ENCODE results near the gene ANKRD6. TPM values are rescaled to one million over a fixed set of nuclear protein-coding genes. Genes with fewer than 3 reads are reported as not detected.

ANKRD6 gene
- total RNA-seq, 1 donor from 2014 or later, result 10.0 TPM

DNA sequence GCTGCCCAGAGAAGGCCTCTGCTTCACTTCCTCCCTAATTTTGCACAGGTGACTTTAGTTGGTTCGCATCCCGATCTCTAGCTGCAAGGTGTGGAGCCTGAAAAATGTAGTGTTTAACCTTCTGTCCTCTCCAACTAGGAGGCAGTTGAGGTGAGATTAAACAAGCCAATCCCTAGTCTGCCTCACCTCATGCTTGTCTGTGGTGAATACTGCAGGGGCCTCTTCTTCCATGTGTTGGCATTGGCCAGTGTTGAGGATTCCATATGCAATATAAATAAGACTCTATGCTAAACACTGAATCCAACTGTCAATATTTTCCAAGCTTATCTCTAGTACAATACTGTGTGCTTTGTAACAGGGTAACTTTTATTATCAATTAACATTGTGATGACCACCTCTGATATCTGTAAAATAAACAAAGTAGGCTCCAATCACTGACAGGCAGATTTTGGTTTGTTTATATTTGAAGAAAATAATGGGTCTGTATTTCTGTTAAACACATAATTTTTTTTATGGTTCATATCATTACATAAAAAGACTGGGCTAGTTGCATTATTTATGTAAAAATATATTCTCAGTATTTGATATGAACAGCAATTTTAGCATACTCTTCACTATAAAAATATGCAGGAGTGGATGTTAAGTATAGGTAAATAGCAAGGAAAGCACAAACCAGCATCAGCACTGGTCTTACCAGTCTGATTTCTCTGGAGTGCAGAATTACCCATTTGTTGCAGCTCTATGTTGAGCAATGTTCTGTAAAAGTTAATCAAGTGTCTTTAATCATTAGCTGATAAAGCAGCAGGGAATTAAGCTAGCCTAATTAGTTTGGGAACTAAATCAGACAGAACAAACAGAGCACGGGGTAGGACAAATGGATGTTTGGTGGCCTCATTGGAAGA lies 74.0 kb downstream of the ANKRD6 start:
- Histone ChIP-seq H3K4me3 (ENCODE audit: low read depth, low read length) (no peak overlapping the region), H3K36me3 (ENCODE audit: control insufficient read depth, insufficient read depth, low read length) (no peaks in the 10 kb centered on the region), H3K27me3 (ENCODE audit: control insufficient read depth, insufficient read depth, low read length) (no peaks in the 10 kb centered on the region)
- DNase-seq (ENCODE audit: low read depth), result no peak
- TF ChIP-seq, protein P1, sequence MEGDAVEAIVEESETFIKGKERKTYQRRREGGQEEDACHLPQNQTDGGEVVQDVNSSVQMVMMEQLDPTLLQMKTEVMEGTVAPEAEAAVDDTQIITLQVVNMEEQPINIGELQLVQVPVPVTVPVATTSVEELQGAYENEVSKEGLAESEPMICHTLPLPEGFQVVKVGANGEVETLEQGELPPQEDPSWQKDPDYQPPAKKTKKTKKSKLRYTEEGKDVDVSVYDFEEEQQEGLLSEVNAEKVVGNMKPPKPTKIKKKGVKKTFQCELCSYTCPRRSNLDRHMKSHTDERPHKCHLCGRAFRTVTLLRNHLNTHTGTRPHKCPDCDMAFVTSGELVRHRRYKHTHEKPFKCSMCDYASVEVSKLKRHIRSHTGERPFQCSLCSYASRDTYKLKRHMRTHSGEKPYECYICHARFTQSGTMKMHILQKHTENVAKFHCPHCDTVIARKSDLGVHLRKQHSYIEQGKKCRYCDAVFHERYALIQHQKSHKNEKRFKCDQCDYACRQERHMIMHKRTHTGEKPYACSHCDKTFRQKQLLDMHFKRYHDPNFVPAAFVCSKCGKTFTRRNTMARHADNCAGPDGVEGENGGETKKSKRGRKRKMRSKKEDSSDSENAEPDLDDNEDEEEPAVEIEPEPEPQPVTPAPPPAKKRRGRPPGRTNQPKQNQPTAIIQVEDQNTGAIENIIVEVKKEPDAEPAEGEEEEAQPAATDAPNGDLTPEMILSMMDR (IDR thresholded peaks at IDR 0.05; ENCODE audit: insufficient read depth, low read length, poor library complexity, severe bottlenecking), result no peak

DNA sequence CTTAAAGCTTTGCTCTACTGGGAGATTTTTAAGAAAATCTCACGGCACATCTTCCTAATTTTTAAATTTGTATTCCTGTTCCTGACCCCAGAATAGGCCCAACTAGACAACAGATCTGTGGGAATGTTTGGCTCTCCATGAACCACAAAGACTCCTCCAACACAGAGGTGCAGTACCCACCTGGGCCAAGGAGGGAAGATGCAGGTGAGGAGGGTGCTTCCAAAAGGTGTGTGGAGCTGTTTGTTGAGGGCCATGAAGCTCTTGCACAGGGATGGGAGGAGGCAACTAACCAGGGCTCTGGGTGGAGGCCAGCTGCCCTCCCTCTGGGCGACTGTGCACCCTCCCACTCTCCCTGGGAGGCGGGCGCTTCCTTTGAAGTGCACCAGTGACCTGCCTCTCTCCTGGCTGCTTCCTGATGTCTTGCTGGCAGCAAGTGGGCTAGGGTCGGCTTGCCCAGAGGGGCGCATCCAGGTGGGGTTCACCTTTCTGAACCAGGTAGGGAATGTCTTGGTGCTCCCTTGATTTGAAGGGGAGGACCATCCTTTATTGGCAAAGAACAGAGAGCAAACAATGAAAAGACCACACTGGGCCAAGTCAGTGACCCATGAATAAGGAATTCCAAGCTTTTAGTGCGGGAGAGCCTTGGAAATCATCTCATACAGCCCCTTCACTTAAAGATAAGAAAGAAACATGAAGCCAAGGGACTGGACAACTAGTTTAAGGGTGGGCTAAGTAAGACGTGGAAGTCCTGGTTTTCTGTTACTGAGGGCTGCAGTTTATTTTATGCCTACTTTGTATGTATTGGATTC lies 76.0 kb downstream of the ANKRD6 start:
- TF ChIP-seq, protein P1 (IDR thresholded peaks at IDR 0.05; ENCODE audit: insufficient read depth, low read length, poor library complexity, severe bottlenecking), result no peak
- DNase-seq (ENCODE audit: low read depth), result no peak
- no peak overlapping the region for H3K4me3 ChIP-seq (ENCODE audit: low read depth, low read length)
- no peaks in the 10 kb centered on the region for H3K27me3 ChIP-seq (ENCODE audit: control insufficient read depth, insufficient read depth, low read length)
- H3K36me3 ChIP-seq (ENCODE audit: control insufficient read depth, insufficient read depth, low read length), result no peaks in the 10 kb centered on the region

DNA sequence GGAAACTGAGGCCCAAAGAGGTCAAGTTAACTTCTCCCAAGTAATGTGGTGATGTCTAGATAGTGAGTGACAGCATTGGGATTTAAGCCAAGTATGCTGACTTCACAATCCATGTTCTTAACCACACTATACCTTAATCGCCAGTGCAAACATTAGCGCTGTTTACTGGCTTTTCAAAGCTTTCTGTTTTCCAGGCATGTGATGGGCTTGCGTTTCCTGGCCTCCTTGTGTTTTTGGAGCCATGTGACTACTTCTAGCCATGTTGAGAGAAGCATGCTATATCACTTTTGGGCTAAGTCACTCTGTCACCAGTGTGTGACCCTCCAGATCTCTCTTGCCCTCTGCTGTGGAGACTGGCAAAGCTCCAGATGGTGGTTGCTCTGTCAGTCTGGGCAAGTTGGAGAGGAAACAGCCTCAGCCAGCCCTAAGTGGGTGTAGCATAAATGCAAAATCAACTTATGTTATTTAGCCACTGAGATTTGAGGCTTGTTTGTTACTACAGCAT lies 76.9 kb downstream of the ANKRD6 start:
- TF ChIP-seq, protein P1 (IDR thresholded peaks at IDR 0.05; ENCODE audit: insufficient read depth, low read length, poor library complexity, severe bottlenecking), result no peak
- Histone ChIP-seq H3K27me3 (ENCODE audit: control insufficient read depth, insufficient read depth, low read length) (no peaks in the 10 kb centered on the region), H3K4me3 (ENCODE audit: low read depth, low read length) (no peak overlapping the region), H3K36me3 (ENCODE audit: control insufficient read depth, insufficient read depth, low read length) (no peaks in the 10 kb centered on the region)
- no peak for DNase-seq (ENCODE audit: low read depth)

DNA sequence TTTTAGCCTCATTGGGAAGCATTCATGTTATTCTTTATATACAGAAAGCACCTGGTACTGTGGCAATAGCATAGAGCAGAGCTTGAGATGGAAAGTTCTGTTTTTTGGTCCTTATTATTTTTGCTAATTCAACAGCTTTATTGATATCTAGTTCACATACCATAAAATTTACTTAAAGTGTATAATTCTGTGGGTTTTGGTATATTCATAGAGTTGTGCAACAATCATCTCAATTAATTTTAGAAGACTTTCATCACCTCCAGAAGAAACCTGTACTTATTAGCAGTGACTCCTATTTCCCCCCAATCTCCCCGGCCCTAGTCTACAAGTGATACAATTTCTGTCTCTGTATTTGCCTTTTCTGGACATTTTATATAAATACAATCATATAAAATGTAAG lies 77.4 kb downstream of the ANKRD6 start:
- TF ChIP-seq, protein P1 (IDR thresholded peaks at IDR 0.05; ENCODE audit: insufficient read depth, low read length, poor library complexity, severe bottlenecking), result no peak

DNA sequence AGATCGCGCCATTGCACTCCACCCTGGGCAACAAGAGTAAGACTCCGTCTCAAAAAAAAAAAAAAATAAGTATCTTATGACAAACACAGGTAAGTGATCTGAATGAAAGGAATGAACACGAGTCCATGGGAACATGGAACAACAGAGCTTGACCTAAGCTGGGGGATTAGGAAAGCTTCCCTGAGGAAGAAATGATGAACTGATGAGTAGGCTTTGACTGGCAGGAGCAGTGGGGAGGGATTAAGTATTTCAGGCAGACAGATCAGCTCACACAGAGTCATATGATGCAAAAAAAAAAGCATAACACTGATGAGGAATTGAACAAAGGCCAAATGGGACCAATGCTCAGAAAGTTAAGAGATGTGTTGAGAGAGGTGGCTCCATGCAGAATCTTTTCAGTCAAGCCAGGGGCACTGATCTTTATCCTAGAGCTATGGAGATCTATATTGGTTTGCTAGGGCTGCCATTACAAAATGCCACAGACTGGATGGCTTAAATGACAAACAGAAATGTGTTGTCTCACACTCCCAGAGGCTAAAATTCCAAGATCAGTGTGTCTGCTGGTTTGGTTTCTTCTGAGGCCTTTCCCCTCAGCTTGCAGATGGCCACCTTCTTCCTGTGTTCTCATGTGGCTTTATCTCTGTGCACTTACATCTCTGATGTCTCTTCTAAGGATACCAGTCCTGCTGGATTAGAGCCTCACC lies 85.6 kb downstream of the ANKRD6 start:
- TF ChIP-seq, protein P1 (IDR thresholded peaks at IDR 0.05; ENCODE audit: insufficient read depth, low read length, poor library complexity, severe bottlenecking), result no peak
- no peak for DNase-seq (ENCODE audit: low read depth)

More for the DNA sequence above, 77.4 kb downstream of the ANKRD6 start:
- DNase-seq (ENCODE audit: low read depth), result no peak
- Histone ChIP-seq H3K27me3 (ENCODE audit: control insufficient read depth, insufficient read depth, low read length) (no peaks in the 10 kb centered on the region), H3K4me3 (ENCODE audit: low read depth, low read length) (no peak overlapping the region), H3K36me3 (ENCODE audit: control insufficient read depth, insufficient read depth, low read length) (no peaks in the 10 kb centered on the region)

More for the DNA sequence above, 85.6 kb downstream of the ANKRD6 start:
- no peaks in the 10 kb centered on the region for H3K27me3 ChIP-seq (ENCODE audit: control insufficient read depth, insufficient read depth, low read length)
- no peaks in the 10 kb centered on the region for H3K36me3 ChIP-seq (ENCODE audit: control insufficient read depth, insufficient read depth, low read length)
- no peak overlapping the region for H3K4me3 ChIP-seq (ENCODE audit: low read depth, low read length)

All from kidney epithelial cell (primary cell).